ENCODE measurements around the gene ZNF644.
"Not testable (repeated sequence)": the region's sequence is repeated elsewhere in the genome, so short reads cannot be mapped to it uniquely, and the experiment has no call there.

ZNF644 gene

GRCh38 chr1:90946630-90947029, 75.2 kb downstream of the ZNF644 start:
- no peak for TF ChIP-seq ZNF274 (IDR thresholded peaks at IDR 0.05; ENCODE audit: low read depth, low read length)
- H3K4me3 ChIP-seq (ENCODE audit: low read length) = no peak overlapping the region

- TF ChIP-seq ZNF274 (IDR thresholded peaks at IDR 0.05; ENCODE audit: low read depth, low read length) = no peak
Observed at GRCh38 chr1:90945287-90945686, 76.5 kb downstream of the ZNF644 start.

GRCh38 chr1:90943966-90944365, 77.9 kb downstream of the ZNF644 start:
- no peak overlapping the region for H3K4me3 ChIP-seq (ENCODE audit: low read length)
- no peak for TF ChIP-seq ZNF274 (IDR thresholded peaks at IDR 0.05; ENCODE audit: low read depth, low read length)

More at GRCh38 chr1:90945287-90945686, 76.5 kb downstream of the ZNF644 start:
- no peak overlapping the region for H3K4me3 ChIP-seq (ENCODE audit: low read length)

GRCh38 chr1:90940746-90941145, 81.1 kb downstream of the ZNF644 start:
- H3K4me3 ChIP-seq (ENCODE audit: low read length) = no peak overlapping the region
- TF ChIP-seq ZNF274 (IDR thresholded peaks at IDR 0.05; ENCODE audit: low read depth, low read length) = no peak

GRCh38 chr1:90936731-90937130, 85.1 kb downstream of the ZNF644 start:
- TF ChIP-seq ZNF274 (IDR thresholded peaks at IDR 0.05; ENCODE audit: low read depth, low read length) = no peak
- no peak overlapping the region for H3K4me3 ChIP-seq (ENCODE audit: low read length)

- TF ChIP-seq ZNF274 (IDR thresholded peaks at IDR 0.05; ENCODE audit: low read depth, low read length) = no peak
- H3K4me3 ChIP-seq (ENCODE audit: low read length) = no peak overlapping the region
Observed at GRCh38 chr1:90936061-90936460, 85.8 kb downstream of the ZNF644 start.

- not testable (repeated sequence) for H3K4me3 ChIP-seq (ENCODE audit: low read length)
Observed at GRCh38 chr1:90928231-90928630, 93.6 kb downstream of the ZNF644 start.

- not testable (repeated sequence) for H3K4me3 ChIP-seq (ENCODE audit: low read length)
Observed at GRCh38 chr1:90927674-90928073, 94.2 kb downstream of the ZNF644 start.

- TF ChIP-seq ZNF274 (IDR thresholded peaks at IDR 0.05; ENCODE audit: low read depth, low read length) = no peak
- H3K4me3 ChIP-seq (ENCODE audit: low read length) = no peak overlapping the region
Observed at GRCh38 chr1:90926971-90927370, 94.9 kb downstream of the ZNF644 start.

GRCh38 chr1:90925928-90926869, 95.6 kb downstream of the ZNF644 start:
- no peak overlapping the region for H3K4me3 ChIP-seq (ENCODE audit: low read length)
- no peak for TF ChIP-seq ZNF274 (IDR thresholded peaks at IDR 0.05; ENCODE audit: low read depth, low read length)

GRCh38 chr1:90924982-90925381, 96.9 kb downstream of the ZNF644 start:
- no peak for TF ChIP-seq ZNF274 (IDR thresholded peaks at IDR 0.05; ENCODE audit: low read depth, low read length)
- H3K4me3 ChIP-seq (ENCODE audit: low read length) = no peak overlapping the region

GRCh38 chr1:90922996-90923395, 98.8 kb downstream of the ZNF644 start:
- no peak for TF ChIP-seq ZNF274 (IDR thresholded peaks at IDR 0.05; ENCODE audit: low read depth, low read length)
- no peak overlapping the region for H3K4me3 ChIP-seq (ENCODE audit: low read length)

- no peak for TF ChIP-seq ZNF274 (IDR thresholded peaks at IDR 0.05; ENCODE audit: low read depth, low read length)
- H3K4me3 ChIP-seq (ENCODE audit: low read length) = no peak overlapping the region
Observed at GRCh38 chr1:90922202-90922601, 99.6 kb downstream of the ZNF644 start.

GRCh38 chr1:90919900-90920299, 101.9 kb downstream of the ZNF644 start:
- no peak overlapping the region for H3K4me3 ChIP-seq (ENCODE audit: low read length)
- no peak for TF ChIP-seq ZNF274 (IDR thresholded peaks at IDR 0.05; ENCODE audit: low read depth, low read length)

- H3K4me3 ChIP-seq (ENCODE audit: low read length) = no peak overlapping the region
- no peak for TF ChIP-seq ZNF274 (IDR thresholded peaks at IDR 0.05; ENCODE audit: low read depth, low read length)
Observed at GRCh38 chr1:90919190-90919719, 102.6 kb downstream of the ZNF644 start.

Data from GM08714 (cell line).